GM23338 (cell line): ENCODE results near the gene F8. TPM values are rescaled to one million over a fixed set of nuclear protein-coding genes. Genes with fewer than 3 reads are reported as not detected.

Source experiments
- ATAC-seq: fragments of 200-7000 bp; cut with Tn5 transposase; 3 replicates; pipeline ENCODE4 v1.9.1; 2020
- DNase-seq: peaks from one replicate; pipeline ENCODE4 v3.0.0-alpha.2; 2015; ENCODE audit warnings: low spot score
- H2AFZ ChIP-seq: fragments of 200-600 bp; sonication (generic); 2 replicates; pipeline ENCODE4 v1.8.0; 2016; ENCODE audit warnings: antibody characterized with exemption, mild to moderate bottlenecking, moderate library complexity
- H3F3A ChIP-seq: fragments of 200-600 bp; sonication (generic); replicated peaks from 2 replicates; pipeline ENCODE4 v1.8.0; 2017; ENCODE audit warnings: antibody characterized with exemption, mixed run types, low read depth
- H3K27ac ChIP-seq: fragments of 200-600 bp; sonication (generic); 2 replicates; pipeline ENCODE4 v1.6.1; 2016; ENCODE audit warnings: low read depth
- H3K27me3 ChIP-seq: fragments of 200-600 bp; sonication (generic); 2 replicates; pipeline ENCODE4 v1.8.0; 2016; ENCODE audit warnings: mild to moderate bottlenecking, mixed run types, moderate library complexity; ENCODE audit not compliant: insufficient read depth
- H3K36me3 ChIP-seq: fragments of 200-600 bp; sonication (generic); 2 replicates; pipeline ENCODE4 v1.8.0; 2016; ENCODE audit warnings: mild to moderate bottlenecking; ENCODE audit not compliant: insufficient read depth
- H3K4me1 ChIP-seq: fragments of 200-600 bp; sonication (generic); 2 replicates; pipeline ENCODE4 v1.8.0; 2016; ENCODE audit warnings: mild to moderate bottlenecking, moderate library complexity; ENCODE audit not compliant: insufficient read depth
- H3K4me2 ChIP-seq: fragments of 200-600 bp; sonication (generic); 2 replicates; pipeline ENCODE4 v1.7.1; 2017; ENCODE audit warnings: mixed run types
- H3K4me3 ChIP-seq: fragments of 200-600 bp; sonication (generic); 2 replicates; pipeline ENCODE4 v1.6.1; 2016; ENCODE audit warnings: mixed run types
- H3K79me2 ChIP-seq: fragments of 200-600 bp; sonication (generic); replicated peaks from 2 replicates; pipeline ENCODE4 v1.8.0; 2017; ENCODE audit warnings: mild to moderate bottlenecking; ENCODE audit not compliant: insufficient read depth
- H3K9me2 ChIP-seq: fragments of 200-600 bp; sonication (generic); 2 replicates; pipeline ENCODE4 v1.8.0; 2017; ENCODE audit not compliant: insufficient read depth
- H4K20me1 ChIP-seq: fragments of 200-600 bp; sonication (generic); replicated peaks from 2 replicates; pipeline ENCODE4 v1.8.0; 2017; ENCODE audit warnings: mild to moderate bottlenecking; ENCODE audit not compliant: insufficient read depth
- H3K27ac Mint-ChIP-seq: 2 replicates; pipeline ENCODE4 v1.8.0; 2020; ENCODE audit warnings: inconsistent platforms, mild to moderate bottlenecking, moderate library complexity, mixed read lengths
- H3K27me3 Mint-ChIP-seq: 3 replicates; pipeline ENCODE4 v1.8.0; 2022; ENCODE audit warnings: low read depth, mild to moderate bottlenecking, moderate library complexity, mixed read lengths, inconsistent platforms; ENCODE audit not compliant: insufficient read depth, poor library complexity
- H3K36me3 Mint-ChIP-seq: 3 replicates; pipeline ENCODE4 v1.8.0; 2021; ENCODE audit warnings: low read depth, mild to moderate bottlenecking, inconsistent platforms, moderate library complexity, mixed read lengths
- H3K4me1 Mint-ChIP-seq: 3 replicates; pipeline ENCODE4 v1.8.0; 2020; ENCODE audit warnings: mild to moderate bottlenecking, inconsistent platforms, mixed read lengths
- H3K4me3 Mint-ChIP-seq: 3 replicates; pipeline ENCODE4 v1.8.0; 2021; ENCODE audit warnings: moderate library complexity, mild to moderate bottlenecking, inconsistent platforms, mixed read lengths
- H3K9me3 Mint-ChIP-seq: 3 replicates; pipeline ENCODE4 v1.8.0; 2020; ENCODE audit warnings: moderate library complexity, mild to moderate bottlenecking, inconsistent platforms, mixed read lengths
- POLR2AphosphoS5 ChIP-seq: IDR thresholded peaks from 2 replicates; pipeline ENCODE4 v1.6.1; 2016; ENCODE audit warnings: antibody characterized with exemption, low read depth
- polyA plus RNA-seq: library from polyadenylated mRNA; unstranded; fragments of >200 nt; fragmentation: Nextera tagmentation; extraction: Ambion mirVana; gene quantifications from 2 replicates; pipeline ENCODE4 v1.2.1, GENCODE V29; 2016
- total RNA-seq: library from RNA; depleted of rRNA; stranded (reverse); fragments of >200 nt; shearing (Covaris generic); gene quantifications from 2 replicates; pipeline ENCODE4 v1.2.3, GENCODE V29; 2014
- TF ChIP-seq, protein P1 (sequence below): fragments of 250-450 bp; sonication (Bioruptor Pico); IDR thresholded peaks from 2 replicates; pipeline ENCODE4 v1.5.0; 2020; ENCODE audit warnings: mild to moderate bottlenecking, moderate library complexity
- TF ChIP-seq, protein P2 (sequence below): IDR thresholded peaks from 2 replicates; pipeline ENCODE4 v1.6.1; 2016; ENCODE audit warnings: antibody characterized with exemption
- TF ChIP-seq, protein P3 (sequence below), 2 experiments: fragments of 200-600 bp in 1 of 2; sonication (generic) in 1 of 2; conservative IDR thresholded peaks; 2 replicates each; pipeline versions ENCODE4 v1.5.1 to v1.6.1; 2016 to 2017; ENCODE audit warnings: antibody characterized with exemption in 2 of 2, low read depth in 2 of 2, mild to moderate bottlenecking in 2 of 2, moderate library complexity in 1 of 2

The F8 gene
- total and polyA plus RNA-seq, 2 experiments from 2014 or later, result 0.70 to 1.8 TPM

DNA sequence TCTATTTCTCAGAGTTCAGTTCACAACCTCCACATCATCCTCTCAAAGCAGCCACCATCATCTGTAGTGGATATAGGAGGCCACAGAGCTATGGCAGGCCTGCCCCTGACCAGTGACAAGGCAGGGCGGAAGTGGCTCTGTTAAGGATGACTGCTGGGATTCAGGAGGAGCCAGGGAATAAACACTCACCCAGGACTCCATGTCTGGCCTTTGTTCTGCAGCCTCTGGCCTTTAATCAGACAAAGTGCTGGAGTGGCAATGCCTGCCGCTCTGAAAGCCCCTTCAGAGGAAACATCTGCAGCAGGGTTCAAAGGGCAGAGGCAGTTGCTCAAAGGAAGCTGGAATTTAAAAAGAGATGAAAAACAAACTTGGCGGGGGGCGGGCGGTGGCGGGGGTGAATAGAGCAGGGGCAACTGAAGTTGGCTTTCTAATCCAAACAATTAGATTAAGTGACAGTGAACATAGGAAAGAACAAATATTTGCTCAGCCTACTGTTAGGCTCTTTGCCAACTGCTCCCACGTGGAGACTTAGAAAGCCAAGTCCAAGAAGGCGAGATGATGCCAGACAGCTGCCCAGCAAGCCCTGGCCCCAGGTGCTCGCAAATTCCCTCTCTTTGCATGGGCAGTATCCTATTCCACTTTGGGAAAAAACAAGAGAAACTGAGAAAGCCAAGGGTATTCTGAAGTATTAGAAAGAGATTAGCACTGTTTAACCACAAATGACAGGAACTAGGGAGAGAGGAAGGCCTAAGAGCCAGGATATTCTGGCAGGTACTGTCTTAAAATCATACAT, 222.8 kb downstream of the F8 start (continued):
- TF ChIP-seq, protein P1, sequence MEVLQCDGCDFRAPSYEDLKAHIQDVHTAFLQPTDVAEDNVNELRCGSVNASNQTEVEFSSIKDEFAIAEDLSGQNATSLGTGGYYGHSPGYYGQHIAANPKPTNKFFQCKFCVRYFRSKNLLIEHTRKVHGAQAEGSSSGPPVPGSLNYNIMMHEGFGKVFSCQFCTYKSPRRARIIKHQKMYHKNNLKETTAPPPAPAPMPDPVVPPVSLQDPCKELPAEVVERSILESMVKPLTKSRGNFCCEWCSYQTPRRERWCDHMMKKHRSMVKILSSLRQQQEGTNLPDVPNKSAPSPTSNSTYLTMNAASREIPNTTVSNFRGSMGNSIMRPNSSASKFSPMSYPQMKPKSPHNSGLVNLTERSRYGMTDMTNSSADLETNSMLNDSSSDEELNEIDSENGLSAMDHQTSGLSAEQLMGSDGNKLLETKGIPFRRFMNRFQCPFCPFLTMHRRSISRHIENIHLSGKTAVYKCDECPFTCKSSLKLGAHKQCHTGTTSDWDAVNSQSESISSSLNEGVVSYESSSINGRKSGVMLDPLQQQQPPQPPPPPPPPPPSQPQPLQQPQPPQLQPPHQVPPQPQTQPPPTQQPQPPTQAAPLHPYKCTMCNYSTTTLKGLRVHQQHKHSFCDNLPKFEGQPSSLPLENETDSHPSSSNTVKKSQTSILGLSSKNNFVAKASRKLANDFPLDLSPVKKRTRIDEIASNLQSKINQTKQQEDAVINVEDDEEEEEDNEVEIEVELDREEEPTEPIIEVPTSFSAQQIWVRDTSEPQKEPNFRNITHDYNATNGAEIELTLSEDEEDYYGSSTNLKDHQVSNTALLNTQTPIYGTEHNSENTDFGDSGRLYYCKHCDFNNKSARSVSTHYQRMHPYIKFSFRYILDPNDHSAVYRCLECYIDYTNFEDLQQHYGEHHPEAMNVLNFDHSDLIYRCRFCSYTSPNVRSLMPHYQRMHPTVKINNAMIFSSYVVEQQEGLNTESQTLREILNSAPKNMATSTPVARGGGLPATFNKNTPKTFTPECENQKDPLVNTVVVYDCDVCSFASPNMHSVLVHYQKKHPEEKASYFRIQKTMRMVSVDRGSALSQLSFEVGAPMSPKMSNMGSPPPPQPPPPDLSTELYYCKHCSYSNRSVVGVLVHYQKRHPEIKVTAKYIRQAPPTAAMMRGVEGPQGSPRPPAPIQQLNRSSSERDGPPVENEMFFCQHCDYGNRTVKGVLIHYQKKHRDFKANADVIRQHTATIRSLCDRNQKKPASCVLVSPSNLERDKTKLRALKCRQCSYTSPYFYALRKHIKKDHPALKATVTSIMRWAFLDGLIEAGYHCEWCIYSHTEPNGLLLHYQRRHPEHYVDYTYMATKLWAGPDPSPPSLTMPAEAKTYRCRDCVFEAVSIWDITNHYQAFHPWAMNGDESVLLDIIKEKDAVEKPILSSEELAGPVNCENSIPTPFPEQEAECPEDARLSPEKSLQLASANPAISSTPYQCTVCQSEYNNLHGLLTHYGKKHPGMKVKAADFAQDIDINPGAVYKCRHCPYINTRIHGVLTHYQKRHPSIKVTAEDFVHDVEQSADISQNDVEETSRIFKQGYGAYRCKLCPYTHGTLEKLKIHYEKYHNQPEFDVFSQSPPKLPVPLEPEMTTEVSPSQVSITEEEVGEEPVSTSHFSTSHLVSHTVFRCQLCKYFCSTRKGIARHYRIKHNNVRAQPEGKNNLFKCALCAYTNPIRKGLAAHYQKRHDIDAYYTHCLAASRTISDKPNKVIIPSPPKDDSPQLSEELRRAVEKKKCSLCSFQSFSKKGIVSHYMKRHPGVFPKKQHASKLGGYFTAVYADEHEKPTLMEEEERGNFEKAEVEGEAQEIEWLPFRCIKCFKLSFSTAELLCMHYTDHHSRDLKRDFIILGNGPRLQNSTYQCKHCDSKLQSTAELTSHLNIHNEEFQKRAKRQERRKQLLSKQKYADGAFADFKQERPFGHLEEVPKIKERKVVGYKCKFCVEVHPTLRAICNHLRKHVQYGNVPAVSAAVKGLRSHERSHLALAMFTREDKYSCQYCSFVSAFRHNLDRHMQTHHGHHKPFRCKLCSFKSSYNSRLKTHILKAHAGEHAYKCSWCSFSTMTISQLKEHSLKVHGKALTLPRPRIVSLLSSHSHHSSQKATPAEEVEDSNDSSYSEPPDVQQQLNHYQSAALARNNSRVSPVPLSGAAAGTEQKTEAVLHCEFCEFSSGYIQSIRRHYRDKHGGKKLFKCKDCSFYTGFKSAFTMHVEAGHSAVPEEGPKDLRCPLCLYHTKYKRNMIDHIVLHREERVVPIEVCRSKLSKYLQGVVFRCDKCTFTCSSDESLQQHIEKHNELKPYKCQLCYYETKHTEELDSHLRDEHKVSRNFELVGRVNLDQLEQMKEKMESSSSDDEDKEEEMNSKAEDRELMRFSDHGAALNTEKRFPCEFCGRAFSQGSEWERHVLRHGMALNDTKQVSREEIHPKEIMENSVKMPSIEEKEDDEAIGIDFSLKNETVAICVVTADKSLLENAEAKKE (CRISPR knock-in tag), result no peak

DNA sequence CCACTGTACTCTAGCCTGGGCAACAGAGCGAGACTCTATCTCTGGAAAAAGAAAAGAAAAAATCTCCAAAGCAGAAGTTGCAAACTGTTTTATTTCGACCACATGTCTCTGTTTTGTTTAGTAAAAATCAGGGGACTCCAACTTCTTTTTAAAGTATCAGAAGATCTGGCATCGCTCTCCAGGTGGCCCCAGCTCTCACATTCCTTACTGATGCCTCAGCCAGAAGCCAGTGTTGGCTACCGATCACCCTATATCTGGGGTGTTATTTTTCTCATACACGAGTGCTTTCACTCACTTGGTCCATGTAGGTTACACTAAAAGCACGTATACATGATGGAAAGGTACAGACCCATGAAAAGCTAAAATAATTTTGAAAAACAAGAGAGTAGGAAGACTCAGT, 225.5 kb downstream of the F8 start:
- Histone ChIP-seq H3K4me2 (peak overlapping the region; percentile 42; the same call in 1 of the 2 replicates), H3K36me3 (no peaks in the 10 kb centered on the region), H3K27me3 (0 out of 2 replicates have a peak, but pooled peaks cover 3% of the 10 kb centered on the region), H2AFZ (no peak overlapping the region), H3K79me2 (peaks cover 6% of the 10 kb centered on the region; the same call in 1 of the 2 replicates), H3K9me2 (no peaks in the 10 kb centered on the region), H4K20me1 (no peaks in the 10 kb centered on the region), H3K4me1 (peaks cover 21% of the 10 kb centered on the region; the same call in 1 of the 2 replicates), H3K27ac (no peak overlapping the region), H3K4me3 (no peak overlapping the region), H3F3A (no peaks in the 10 kb centered on the region)
- Mint-ChIP-seq H3K27me3 (peaks cover 4% of the 10 kb centered on the region), H3K4me1 (peaks cover 23% of the 10 kb centered on the region), H3K36me3 (no peaks in the 10 kb centered on the region), H3K27ac (no peak overlapping the region), H3K9me3 (no peaks in the 10 kb centered on the region), H3K4me3 (no peak overlapping the region)
- DNase-seq (peak; percentile 29), ATAC-seq (no peak)
- TF ChIP-seq, protein P1 (CRISPR knock-in tag), result no peak
- TF ChIP-seq, protein P2, sequence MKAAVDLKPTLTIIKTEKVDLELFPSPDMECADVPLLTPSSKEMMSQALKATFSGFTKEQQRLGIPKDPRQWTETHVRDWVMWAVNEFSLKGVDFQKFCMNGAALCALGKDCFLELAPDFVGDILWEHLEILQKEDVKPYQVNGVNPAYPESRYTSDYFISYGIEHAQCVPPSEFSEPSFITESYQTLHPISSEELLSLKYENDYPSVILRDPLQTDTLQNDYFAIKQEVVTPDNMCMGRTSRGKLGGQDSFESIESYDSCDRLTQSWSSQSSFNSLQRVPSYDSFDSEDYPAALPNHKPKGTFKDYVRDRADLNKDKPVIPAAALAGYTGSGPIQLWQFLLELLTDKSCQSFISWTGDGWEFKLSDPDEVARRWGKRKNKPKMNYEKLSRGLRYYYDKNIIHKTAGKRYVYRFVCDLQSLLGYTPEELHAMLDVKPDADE, result no peak
- TF ChIP-seq, protein P3, sequence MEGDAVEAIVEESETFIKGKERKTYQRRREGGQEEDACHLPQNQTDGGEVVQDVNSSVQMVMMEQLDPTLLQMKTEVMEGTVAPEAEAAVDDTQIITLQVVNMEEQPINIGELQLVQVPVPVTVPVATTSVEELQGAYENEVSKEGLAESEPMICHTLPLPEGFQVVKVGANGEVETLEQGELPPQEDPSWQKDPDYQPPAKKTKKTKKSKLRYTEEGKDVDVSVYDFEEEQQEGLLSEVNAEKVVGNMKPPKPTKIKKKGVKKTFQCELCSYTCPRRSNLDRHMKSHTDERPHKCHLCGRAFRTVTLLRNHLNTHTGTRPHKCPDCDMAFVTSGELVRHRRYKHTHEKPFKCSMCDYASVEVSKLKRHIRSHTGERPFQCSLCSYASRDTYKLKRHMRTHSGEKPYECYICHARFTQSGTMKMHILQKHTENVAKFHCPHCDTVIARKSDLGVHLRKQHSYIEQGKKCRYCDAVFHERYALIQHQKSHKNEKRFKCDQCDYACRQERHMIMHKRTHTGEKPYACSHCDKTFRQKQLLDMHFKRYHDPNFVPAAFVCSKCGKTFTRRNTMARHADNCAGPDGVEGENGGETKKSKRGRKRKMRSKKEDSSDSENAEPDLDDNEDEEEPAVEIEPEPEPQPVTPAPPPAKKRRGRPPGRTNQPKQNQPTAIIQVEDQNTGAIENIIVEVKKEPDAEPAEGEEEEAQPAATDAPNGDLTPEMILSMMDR (conservative IDR thresholded peaks at IDR 0.05; ENCODE audit: low read depth in 2 of 2), result no peak
- no peak for TF ChIP-seq POLR2AphosphoS5
